CD4-positive, alpha-beta T cell (primary cell): ENCODE data around the gene MTG1. TPM values are rescaled to one million over a fixed set of nuclear protein-coding genes. Genes with fewer than 3 reads are reported as not detected.
A peak's percentile ranks its signal among the peaks of the same experiment; 100 is the strongest.

ENCODE experiments used
- ATAC-seq: fragments of 200-7000 bp; cut with Tn5 transposase; one replicate; pipeline ENCODE4 v1.10.0; 2022; ENCODE audit warnings: mild to moderate bottlenecking; ENCODE audit not compliant: poor library complexity
- CTCF ChIA-PET: fragments of 350-600 bp; sonication (Branson Sonifier 250); formaldehyde crosslinking; loops from one replicate; lab custom pipeline; 2021; ENCODE audit warnings: antibody characterized with exemption, inconsistent platforms; lab: Charles Lee
- POLR2A ChIA-PET: fragments of 350-600 bp; sonication (Branson Sonifier 250); formaldehyde crosslinking; loops from one replicate; lab custom pipeline; 2021; ENCODE audit warnings: antibody characterized with exemption, inconsistent platforms; lab: Charles Lee
- DNase-seq, 14 experiments: peaks; one replicate each; pipeline ENCODE4 v3.0.0-alpha.2; 2013 to 2020; ENCODE audit warnings: mixed read lengths in 2 of 14
- H3K27ac ChIP-seq, 2 donors: one replicate each; pipeline versions ENCODE4 v1.5.1 to v1.7.0; 2013; ENCODE audit warnings: low read length in 2 of 2, low read depth in 1 of 2, mild to moderate bottlenecking in 1 of 2
- H3K27me3 ChIP-seq, 2 experiments: 1 replicate in 1 of 2; 2 replicates in 1 of 2; pipeline versions ENCODE4 v1.6.1 to v1.7.0; 2013; ENCODE audit warnings: low read length in 2 of 2, control low read depth in 1 of 2, mild to moderate bottlenecking in 1 of 2, moderate library complexity in 1 of 2; ENCODE audit not compliant: insufficient read depth in 2 of 2, control insufficient read depth in 1 of 2
- H3K36me3 ChIP-seq: one replicate; pipeline ENCODE4 v1.6.1; 2013; ENCODE audit warnings: low read length, control low read depth; ENCODE audit not compliant: insufficient read depth
- H3K4me1 ChIP-seq: one replicate; pipeline ENCODE4 v1.6.1; 2013; ENCODE audit warnings: low read length, control low read depth; ENCODE audit not compliant: insufficient read depth
- H3K4me3 ChIP-seq: one replicate; pipeline ENCODE4 v1.5.1; 2013; ENCODE audit warnings: mild to moderate bottlenecking, low read length, moderate library complexity
- H3K9me3 ChIP-seq, 2 experiments: 1 replicate in 1 of 2; 2 replicates in 1 of 2; pipeline versions ENCODE4 v1.6.1 to v1.7.0; 2013; ENCODE audit warnings: low read length in 2 of 2, mild to moderate bottlenecking in 2 of 2, control low read depth in 1 of 2, moderate library complexity in 1 of 2; ENCODE audit not compliant: control insufficient read depth in 1 of 2, insufficient read depth in 1 of 2
- H3K27ac Mint-ChIP-seq: one replicate; pipeline ENCODE4 v1.8.0; 2020; ENCODE audit warnings: mixed read lengths
- H3K27me3 Mint-ChIP-seq: one replicate; pipeline ENCODE4 v1.8.0; 2021; ENCODE audit warnings: mixed read lengths
- H3K36me3 Mint-ChIP-seq: one replicate; pipeline ENCODE4 v1.8.0; 2021; ENCODE audit warnings: low read depth, mixed read lengths
- H3K4me1 Mint-ChIP-seq: one replicate; pipeline ENCODE4 v1.8.0; 2021; ENCODE audit warnings: low read depth, mixed read lengths
- H3K4me3 Mint-ChIP-seq: one replicate; pipeline ENCODE4 v1.8.0; 2020; ENCODE audit warnings: mild to moderate bottlenecking, mixed read lengths
- H3K9me3 Mint-ChIP-seq: one replicate; pipeline ENCODE4 v1.8.0; 2020; ENCODE audit warnings: mixed read lengths
- CTCF ChIP-seq: fragments of 200-600 bp; IDR thresholded peaks from one replicate; pipeline ENCODE4 v1.8.0; 2022; ENCODE audit warnings: antibody characterized with exemption, mild to moderate bottlenecking
- intact Hi-C, 2 experiments: fragments of 100-400 bp; cut with DNase I in 1 of 2; cut with micrococcal nuclease in 1 of 2; formaldehyde crosslinking; loops; one replicate each; pipeline versions ENCODE4 v1.15.1 to v1.9.0; 2023 to 2025; cut with DNase I, micrococcal nuclease
- total RNA-seq, 174 experiments: library from RNA in 2 of 174; stranded (reverse) in 2 of 174; gene quantifications; one replicate each; pipeline ENCODE4 v1.2.3 and lab custom pipeline; 2021 to 2026

Gene MTG1
- total RNA-seq, 2 experiments from 2014 or later, result 28.5 to 34.9 TPM

- H3K4me1 ChIP-seq, result peaks cover 9% of the 10 kb centered on the region
- peaks cover 52% of the 10 kb centered on the region for H3K36me3 ChIP-seq
- Mint-ChIP-seq H3K36me3 (peaks cover 44% of the 10 kb centered on the region), H3K4me1 (peaks cover 4% of the 10 kb centered on the region), H3K27ac (no peak overlapping the region), H3K9me3 (no peaks in the 10 kb centered on the region), H3K4me3 (no peak overlapping the region), H3K27me3 (no peaks in the 10 kb centered on the region)
- H3K27ac ChIP-seq, result no peak overlapping the region
- no peak for DNase-seq
- TF ChIP-seq CTCF, result no peak
- no peak for ATAC-seq
- intact Hi-C loops, result no loop called here
- CTCF ChIA-PET, result no interaction called here
- H3K4me3 ChIP-seq, result no peak overlapping the region
- no peaks in the 10 kb centered on the region for H3K9me3 ChIP-seq
- POLR2A ChIA-PET, result no interaction called here
- H3K27me3 ChIP-seq, result no peaks in the 10 kb centered on the region
Observed at GRCh38 chr10:133368153-133368552, 25.8 kb upstream of the MTG1 start.

DNA sequence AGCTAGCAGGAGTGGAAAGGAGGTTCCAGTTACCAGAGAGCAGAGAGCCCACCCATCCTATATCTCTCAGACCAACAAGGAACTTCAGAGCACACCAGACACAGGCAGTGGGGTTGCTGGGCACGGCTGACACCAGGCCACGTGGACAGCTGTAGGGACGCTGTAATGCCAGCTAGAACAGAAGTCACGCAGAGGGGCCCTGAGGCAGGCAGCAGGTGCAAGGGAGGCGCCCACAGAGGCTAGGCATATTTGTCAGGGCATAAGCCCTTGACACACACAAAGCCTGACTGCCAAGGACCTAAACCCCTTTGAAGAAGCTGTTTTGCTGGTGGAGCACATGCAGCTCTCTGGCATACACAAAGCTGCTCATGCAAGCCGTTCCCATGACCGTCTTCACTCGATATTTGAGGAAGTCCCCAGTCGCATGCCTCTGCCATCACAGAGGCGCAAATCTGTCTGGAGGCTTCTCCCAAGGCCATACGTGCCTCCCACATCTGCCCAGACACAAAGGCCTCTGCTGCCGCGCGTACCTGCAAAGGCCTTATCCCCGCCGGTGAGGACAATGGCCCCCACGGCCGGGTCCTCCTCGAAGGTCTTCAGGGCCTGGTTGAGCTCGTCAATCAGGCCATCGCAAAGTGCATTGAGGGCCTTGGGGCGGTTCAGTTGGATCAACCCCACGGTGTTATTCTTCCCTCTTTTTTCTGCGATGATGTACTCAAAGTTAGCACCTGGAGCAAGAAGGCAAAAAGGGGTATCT lies 23.7 kb upstream of the MTG1 start:
- POLR2A ChIA-PET, result no interaction called here

DNA sequence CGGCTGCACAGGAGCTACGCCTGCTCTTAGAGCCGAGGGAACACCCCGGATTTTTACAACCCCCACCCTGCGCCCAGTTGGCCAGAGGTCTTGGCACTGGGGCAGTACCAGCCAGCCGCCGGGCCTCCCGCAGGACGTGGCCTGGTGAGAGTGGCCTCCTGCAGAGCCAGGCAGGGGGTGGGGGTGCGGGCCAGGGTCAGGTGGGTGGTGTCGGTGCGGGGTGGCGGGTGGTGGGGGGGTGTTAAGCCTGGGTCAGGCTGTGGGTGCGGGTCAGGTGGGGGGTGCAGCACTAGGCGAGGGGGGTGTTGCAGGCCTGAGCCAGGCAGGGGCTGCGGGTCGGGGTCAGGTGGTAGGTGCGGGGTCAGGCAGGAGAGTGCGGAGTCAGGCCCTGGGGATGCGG lies 21.4 kb upstream of the MTG1 start:
- Mint-ChIP-seq H3K4me1 (peaks cover 4% of the 10 kb centered on the region), H3K27ac (no peak overlapping the region), H3K9me3 (no peaks in the 10 kb centered on the region), H3K27me3 (no peaks in the 10 kb centered on the region), H3K4me3 (peak overlapping the region; percentile 86), H3K36me3 (peaks cover 38% of the 10 kb centered on the region)
- ChIA-PET POLR2A (interaction anchor here (0.8 to 1.3 kb wide), 4 partner anchors 15 to 43 kb away, joined by 3 to 7 read pairs (median 4); no protein-coding TSS in a partner anchor), CTCF (no interaction called here)
- no peak overlapping the region for H3K4me3 ChIP-seq
- ATAC-seq, result no peak
- H3K27me3 ChIP-seq, result no peaks in the 10 kb centered on the region
- no peak overlapping the region for H3K27ac ChIP-seq
- H3K4me1 ChIP-seq, result peaks cover 18% of the 10 kb centered on the region
- H3K9me3 ChIP-seq, result no peaks in the 10 kb centered on the region
- intact Hi-C loops, result loop anchor here (1.0 to 5.0 kb wide), 5 partner anchors 14 to 110 kb away; partner anchors contain the start of genes TUBGCP2 (in 2 of the 2), ZNF511 (in 2 of the 2), CALY (in 1 of the 2) and FUOM (in 1 of the 2)
- H3K36me3 ChIP-seq, result peaks cover 23% of the 10 kb centered on the region
- TF ChIP-seq CTCF, result no peak
- DNase-seq, result peak in 1 of 14 experiments; percentile 48

More for the DNA sequence above, 23.7 kb upstream of the MTG1 start:
- Mint-ChIP-seq H3K9me3 (no peaks in the 10 kb centered on the region), H3K4me1 (peaks cover 4% of the 10 kb centered on the region), H3K27ac (no peak overlapping the region), H3K27me3 (no peaks in the 10 kb centered on the region), H3K36me3 (peaks cover 38% of the 10 kb centered on the region), H3K4me3 (peak overlapping the region; percentile 67)
- no peak overlapping the region for H3K4me3 ChIP-seq
- H3K27me3 ChIP-seq, result no peaks in the 10 kb centered on the region
- TF ChIP-seq CTCF, result no peak
- CTCF ChIA-PET, result no interaction called here
- H3K9me3 ChIP-seq, result no peaks in the 10 kb centered on the region
- peaks cover 16% of the 10 kb centered on the region for H3K4me1 ChIP-seq
- intact Hi-C loops, result loop anchor here in 1 of 2 experiments (5.0 kb wide), 2 partner anchors 33 to 108 kb away; partner anchors contain the start of gene CALY
- DNase-seq (no peak), ATAC-seq (no peak)
- peaks cover 42% of the 10 kb centered on the region for H3K36me3 ChIP-seq
- no peak overlapping the region for H3K27ac ChIP-seq
